ENCODE results near the gene SIGLEC11. TPM values are rescaled to one million over a fixed set of nuclear protein-coding genes. Genes with fewer than 3 reads are reported as not detected.

SIGLEC11 gene
- polyA plus RNA-seq, 1 donor from 2014 or later = not detected

DNA sequence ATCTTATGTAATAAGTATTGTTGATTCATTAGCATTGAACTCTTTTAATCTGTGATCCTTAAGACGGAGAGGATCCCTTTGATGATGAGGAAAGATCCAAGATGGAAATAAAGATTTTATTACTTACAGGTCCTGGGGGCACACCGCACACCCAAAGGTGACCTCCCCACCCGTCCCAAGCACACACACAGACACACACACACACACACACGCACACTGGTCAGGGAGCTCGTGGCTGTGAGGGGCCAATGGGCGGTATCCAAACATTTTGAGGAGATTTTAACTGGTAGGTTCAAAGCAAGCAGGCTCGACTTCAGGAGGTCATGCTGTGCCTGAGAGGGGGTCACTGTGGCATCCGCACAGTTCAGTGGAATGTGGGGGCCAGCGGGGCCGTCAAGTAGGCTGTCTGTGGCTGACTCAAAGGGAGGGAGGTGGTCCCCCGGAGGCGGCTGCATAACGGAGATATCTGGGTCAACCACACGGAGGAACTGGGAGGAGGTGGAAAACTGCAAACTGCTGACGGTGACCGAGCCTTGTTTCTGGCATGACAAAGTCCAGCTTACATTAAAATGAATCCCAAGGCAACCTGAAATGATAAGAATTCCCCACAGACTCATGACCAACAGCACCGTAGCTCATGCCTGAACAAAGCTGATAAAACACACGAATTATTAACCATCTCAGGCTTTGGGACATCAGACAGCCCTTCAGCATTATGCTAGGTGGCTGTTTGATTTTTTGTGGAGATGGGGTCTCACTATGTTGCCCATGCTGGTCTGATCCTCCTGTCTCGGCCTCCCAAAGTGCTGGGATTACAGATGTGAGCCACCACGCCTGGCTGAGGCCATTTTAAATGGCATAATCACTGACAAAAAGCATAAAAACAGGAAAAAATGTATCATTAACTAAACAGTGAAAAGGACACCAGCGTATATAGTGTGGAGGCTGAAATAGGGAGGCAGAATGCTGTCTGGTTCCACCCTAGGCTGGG, 20.9 kb upstream of the SIGLEC11 start:
- no peaks in the 10 kb centered on the region for H3K79me2 ChIP-seq (replicated peaks; ENCODE audit: insufficient read depth, low read length)
- no peaks in the 10 kb centered on the region for H3K27me3 ChIP-seq (ENCODE audit: insufficient read depth, low read depth, low read length)
- H3K4me3 ChIP-seq (ENCODE audit: low read length) = no peak overlapping the region
- no peak overlapping the region for H3K27ac ChIP-seq (ENCODE audit: low read length)
- H3K9me3 ChIP-seq (ENCODE audit: low read length) = no peaks in the 10 kb centered on the region
- TF ChIP-seq RAD21 (conservative IDR thresholded peaks at IDR 0.05) (no peak), SMC3 (conservative IDR thresholded peaks at IDR 0.05; ENCODE audit: poor library complexity) (no peak), MXI1 (conservative IDR thresholded peaks at IDR 0.05; ENCODE audit: poor library complexity, severe bottlenecking) (no peak), EP300 (conservative IDR thresholded peaks at IDR 0.05; ENCODE audit: poor library complexity, severe bottlenecking) (no peak), EZH2 (IDR thresholded peaks at IDR 0.05; ENCODE audit: borderline replicate concordance, insufficient read depth, low read length, poor library complexity, severe bottlenecking) (no peak), POLR2AphosphoS5 (IDR thresholded peaks at IDR 0.05) (no peak)
- TF ChIP-seq, protein P1, sequence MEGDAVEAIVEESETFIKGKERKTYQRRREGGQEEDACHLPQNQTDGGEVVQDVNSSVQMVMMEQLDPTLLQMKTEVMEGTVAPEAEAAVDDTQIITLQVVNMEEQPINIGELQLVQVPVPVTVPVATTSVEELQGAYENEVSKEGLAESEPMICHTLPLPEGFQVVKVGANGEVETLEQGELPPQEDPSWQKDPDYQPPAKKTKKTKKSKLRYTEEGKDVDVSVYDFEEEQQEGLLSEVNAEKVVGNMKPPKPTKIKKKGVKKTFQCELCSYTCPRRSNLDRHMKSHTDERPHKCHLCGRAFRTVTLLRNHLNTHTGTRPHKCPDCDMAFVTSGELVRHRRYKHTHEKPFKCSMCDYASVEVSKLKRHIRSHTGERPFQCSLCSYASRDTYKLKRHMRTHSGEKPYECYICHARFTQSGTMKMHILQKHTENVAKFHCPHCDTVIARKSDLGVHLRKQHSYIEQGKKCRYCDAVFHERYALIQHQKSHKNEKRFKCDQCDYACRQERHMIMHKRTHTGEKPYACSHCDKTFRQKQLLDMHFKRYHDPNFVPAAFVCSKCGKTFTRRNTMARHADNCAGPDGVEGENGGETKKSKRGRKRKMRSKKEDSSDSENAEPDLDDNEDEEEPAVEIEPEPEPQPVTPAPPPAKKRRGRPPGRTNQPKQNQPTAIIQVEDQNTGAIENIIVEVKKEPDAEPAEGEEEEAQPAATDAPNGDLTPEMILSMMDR (IDR thresholded peaks at IDR 0.05; ENCODE audit: poor library complexity, severe bottlenecking) = no peak
- H2AFZ ChIP-seq (ENCODE audit: low read depth, low read length) = no peak overlapping the region
- no peaks in the 10 kb centered on the region for H3K9me2 ChIP-seq (ENCODE audit: insufficient read depth, low read length)
- no peaks in the 10 kb centered on the region for H3K36me3 ChIP-seq (ENCODE audit: insufficient read depth, low read length)
- H3K4me2 ChIP-seq (ENCODE audit: low read length) = no peak overlapping the region
- no peak overlapping the region for H3K9ac ChIP-seq (ENCODE audit: low read length)
- H4K20me1 ChIP-seq (ENCODE audit: insufficient read depth) = no peaks in the 10 kb centered on the region
- H3F3A ChIP-seq (ENCODE audit: insufficient read depth, low read length, poor library complexity, severe bottlenecking) = no peaks in the 10 kb centered on the region

- no peak overlapping the region for H3K9ac ChIP-seq (ENCODE audit: low read length)
- no peaks in the 10 kb centered on the region for H3K9me2 ChIP-seq (ENCODE audit: insufficient read depth, low read length)
- H4K20me1 ChIP-seq (ENCODE audit: insufficient read depth) = no peaks in the 10 kb centered on the region
- no peak overlapping the region for H3K4me2 ChIP-seq (ENCODE audit: low read length)
- H3K36me3 ChIP-seq (ENCODE audit: insufficient read depth, low read length) = no peaks in the 10 kb centered on the region
- H3K27me3 ChIP-seq (ENCODE audit: insufficient read depth, low read depth, low read length) = no peaks in the 10 kb centered on the region
- H2AFZ ChIP-seq (ENCODE audit: low read depth, low read length) = no peak overlapping the region
- TF ChIP-seq TAF1 (IDR thresholded peaks at IDR 0.05; ENCODE audit: low read depth) (no peak), REST (IDR thresholded peaks at IDR 0.05; ENCODE audit: borderline replicate concordance) (no peak), EP300 (conservative IDR thresholded peaks at IDR 0.05; ENCODE audit: poor library complexity, severe bottlenecking) (no peak), SMC3 (conservative IDR thresholded peaks at IDR 0.05; ENCODE audit: poor library complexity) (no peak), POLR2AphosphoS5 (IDR thresholded peaks at IDR 0.05) (no peak), RAD21 (conservative IDR thresholded peaks at IDR 0.05) (no peak), EZH2 (IDR thresholded peaks at IDR 0.05; ENCODE audit: borderline replicate concordance, insufficient read depth, low read length, poor library complexity, severe bottlenecking) (no peak), MXI1 (conservative IDR thresholded peaks at IDR 0.05; ENCODE audit: poor library complexity, severe bottlenecking) (no peak)
- TF ChIP-seq, protein P1 (IDR thresholded peaks at IDR 0.05; ENCODE audit: poor library complexity, severe bottlenecking) = no peak
- H3K79me2 ChIP-seq (replicated peaks; ENCODE audit: insufficient read depth, low read length) = no peaks in the 10 kb centered on the region
- no peaks in the 10 kb centered on the region for H3F3A ChIP-seq (ENCODE audit: insufficient read depth, low read length, poor library complexity, severe bottlenecking)
- no peaks in the 10 kb centered on the region for H3K9me3 ChIP-seq (ENCODE audit: low read length)
- no peak overlapping the region for H3K27ac ChIP-seq (ENCODE audit: low read length)
- no peak overlapping the region for H3K4me3 ChIP-seq (ENCODE audit: low read length)
These were observed 17.4 kb upstream of the SIGLEC11 start for GRCh38 chr19:49978324-49978723.

All from neural cell (in vitro differentiated cells).